Astrocyte (in vitro differentiated cells and primary cell): ENCODE results near the gene TREML1. TPM values are rescaled to one million over a fixed set of nuclear protein-coding genes. Genes with fewer than 3 reads are reported as not detected.
"Not testable (repeated sequence)": the region's sequence is repeated elsewhere in the genome, so short reads cannot be mapped to it uniquely, and the experiment has no call there.

Experiments used
- DNase-seq: peaks from one replicate; pipeline ENCODE4 v3.0.0-alpha.2; 2010; ENCODE audit warnings: low read depth
- FAIRE-seq: peaks from 2 replicates; lab custom pipeline; 2011; peaks lifted over from hg19 to GRCh38; lab: Jason Lieb, UNC
- H2AFZ ChIP-seq: 2 replicates; pipeline ENCODE4 v1.6.0; 2012; ENCODE audit warnings: low read depth, low read length, inconsistent platforms
- H3K27ac ChIP-seq: 2 replicates; pipeline ENCODE4 v1.5.1; 2011; ENCODE audit warnings: low read depth, low read length, inconsistent platforms
- H3K27me3 ChIP-seq: 2 replicates; pipeline ENCODE4 v1.6.0; 2011; ENCODE audit warnings: low read length, inconsistent platforms; ENCODE audit not compliant: insufficient read depth
- H3K36me3 ChIP-seq: 2 replicates; pipeline ENCODE4 v1.5.1; 2011; ENCODE audit warnings: low read length, inconsistent platforms; ENCODE audit not compliant: insufficient read depth
- H3K4me1 ChIP-seq: 2 replicates; pipeline ENCODE4 v1.5.1; 2011; ENCODE audit warnings: low read length, inconsistent platforms; ENCODE audit not compliant: insufficient read depth
- H3K4me2 ChIP-seq: 2 replicates; pipeline ENCODE4 v1.6.0; 2012; ENCODE audit warnings: low read length, inconsistent platforms
- H3K4me3 ChIP-seq: 2 replicates; pipeline ENCODE4 v1.5.1; 2011; ENCODE audit warnings: low read depth, mild to moderate bottlenecking, low read length, inconsistent platforms; ENCODE audit not compliant: insufficient read depth
- H3K79me2 ChIP-seq: 2 replicates; pipeline ENCODE4 v1.6.0; 2012; ENCODE audit warnings: mild to moderate bottlenecking, low read length, inconsistent platforms; ENCODE audit not compliant: insufficient read depth
- H3K9ac ChIP-seq: 2 replicates; pipeline ENCODE4 v1.6.0; 2012; ENCODE audit warnings: mild to moderate bottlenecking, low read length, inconsistent platforms
- H3K9me3 ChIP-seq: 2 replicates; pipeline ENCODE4 v1.5.1; 2012; ENCODE audit warnings: low read depth, mild to moderate bottlenecking, low read length, inconsistent platforms; ENCODE audit not compliant: insufficient read depth
- H4K20me1 ChIP-seq: 2 replicates; pipeline ENCODE4 v1.6.0; 2012; ENCODE audit warnings: low read length, inconsistent platforms; ENCODE audit not compliant: insufficient read depth
- H3K27ac Mint-ChIP-seq: one replicate; pipeline ENCODE4 v1.8.0; 2021; ENCODE audit warnings: mild to moderate bottlenecking, mixed read lengths; ENCODE audit not compliant: unreplicated experiment
- H3K27me3 Mint-ChIP-seq: one replicate; pipeline ENCODE4 v1.8.0; 2021; ENCODE audit warnings: low read depth, mixed read lengths; ENCODE audit not compliant: unreplicated experiment
- H3K36me3 Mint-ChIP-seq: one replicate; pipeline ENCODE4 v1.8.0; 2021; ENCODE audit warnings: low read depth, mixed read lengths; ENCODE audit not compliant: unreplicated experiment
- H3K4me1 Mint-ChIP-seq: one replicate; pipeline ENCODE4 v1.8.0; 2021; ENCODE audit warnings: low read depth, mixed read lengths; ENCODE audit not compliant: unreplicated experiment
- H3K4me3 Mint-ChIP-seq: one replicate; pipeline ENCODE4 v1.8.0; 2021; ENCODE audit warnings: mild to moderate bottlenecking, moderate library complexity, mixed read lengths; ENCODE audit not compliant: unreplicated experiment
- H3K9me3 Mint-ChIP-seq: one replicate; pipeline ENCODE4 v1.8.0; 2021; ENCODE audit warnings: mild to moderate bottlenecking, mixed read lengths; ENCODE audit not compliant: unreplicated experiment
- CTCF ChIP-seq: IDR thresholded peaks from 2 replicates; pipeline ENCODE4 v1.5.1; 2011; ENCODE audit warnings: low read depth, mild to moderate bottlenecking, inconsistent platforms, low read length, moderate library complexity; ENCODE audit not compliant: insufficient read depth
- EZH2 ChIP-seq: IDR thresholded peaks from 2 replicates; pipeline ENCODE4 v1.6.1; 2012; ENCODE audit warnings: mild to moderate bottlenecking, low read length, inconsistent platforms; ENCODE audit not compliant: insufficient read depth
- total RNA-seq: library from RNA; stranded (reverse); gene quantifications from 2 replicates; pipeline ENCODE4 v1.2.1, GENCODE V29; 2021

Gene TREML1
- total RNA-seq, 1 donor from 2014 or later: not detected

GRCh38 chr6:41190791-41191190 lies 36.6 kb upstream of the TREML1 start:
- Histone ChIP-seq H3K79me2 (no peaks in the 10 kb centered on the region), H3K9ac (no peak overlapping the region), H3K27me3 (peaks cover 2% of the 10 kb centered on the region), H3K4me1 (no peaks in the 10 kb centered on the region), H3K4me2 (no peak overlapping the region), H2AFZ (no peak overlapping the region), H3K36me3 (no peaks in the 10 kb centered on the region), H3K4me3 (no peak overlapping the region), H3K27ac (no peak overlapping the region), H3K9me3 (no peaks in the 10 kb centered on the region), H4K20me1 (no peaks in the 10 kb centered on the region)
- H3K9me3 Mint-ChIP-seq: peaks cover 25% of the 10 kb centered on the region
- no peak overlapping the region for H3K27ac Mint-ChIP-seq
- H3K27me3 Mint-ChIP-seq: peaks cover 32% of the 10 kb centered on the region
- TF ChIP-seq CTCF: no peak
- no peak for TF ChIP-seq EZH2
- FAIRE-seq (no peak), DNase-seq (no peak)
- no peaks in the 10 kb centered on the region for H3K36me3 Mint-ChIP-seq
- no peak overlapping the region for H3K4me3 Mint-ChIP-seq
- no peaks in the 10 kb centered on the region for H3K4me1 Mint-ChIP-seq

GRCh38 chr6:41189967-41190366 lies 35.8 kb upstream of the TREML1 start:
- H3K27me3 Mint-ChIP-seq: peaks cover 30% of the 10 kb centered on the region
- H2AFZ ChIP-seq: no peak overlapping the region
- TF ChIP-seq CTCF: no peak
- no peak for TF ChIP-seq EZH2
- no peak overlapping the region for H3K4me2 ChIP-seq
- no peaks in the 10 kb centered on the region for H3K36me3 Mint-ChIP-seq
- H3K9me3 Mint-ChIP-seq: peaks cover 19% of the 10 kb centered on the region
- H3K79me2 ChIP-seq: no peaks in the 10 kb centered on the region
- H3K4me1 Mint-ChIP-seq: no peaks in the 10 kb centered on the region
- FAIRE-seq (no peak), DNase-seq (no peak)
- no peak overlapping the region for H3K4me3 ChIP-seq
- H3K4me3 Mint-ChIP-seq: no peak overlapping the region
- H3K9ac ChIP-seq: no peak overlapping the region
- H4K20me1 ChIP-seq: no peaks in the 10 kb centered on the region
- H3K9me3 ChIP-seq: no peaks in the 10 kb centered on the region
- no peaks in the 10 kb centered on the region for H3K36me3 ChIP-seq
- H3K27me3 ChIP-seq: peaks cover 1% of the 10 kb centered on the region
- no peak overlapping the region for H3K27ac Mint-ChIP-seq
- no peaks in the 10 kb centered on the region for H3K4me1 ChIP-seq
- no peak overlapping the region for H3K27ac ChIP-seq

- not testable (repeated sequence) for H3K36me3 ChIP-seq, H4K20me1 ChIP-seq, H3K4me2 ChIP-seq, DNase-seq, H3K27me3 ChIP-seq, H2AFZ ChIP-seq, H3K4me1 ChIP-seq, H3K4me1 Mint-ChIP-seq, H3K9ac ChIP-seq, H3K4me3 Mint-ChIP-seq, H3K27ac ChIP-seq, H3K4me3 ChIP-seq, H3K36me3 Mint-ChIP-seq, H3K9me3 ChIP-seq, H3K79me2 ChIP-seq, H3K27ac Mint-ChIP-seq, FAIRE-seq
- H3K27me3 Mint-ChIP-seq: peaks cover 23% of the 10 kb centered on the region
- H3K9me3 Mint-ChIP-seq: peaks cover 17% of the 10 kb centered on the region
Observed at GRCh38 chr6:41189046-41189445, 34.9 kb upstream of the TREML1 start.
